Left cardiac atrium (tissue), 4 donors: ENCODE measurements around the gene KANK4. TPM values are rescaled to one million over a fixed set of nuclear protein-coding genes. Genes with fewer than 3 reads are reported as not detected.
A peak's percentile ranks its signal among the peaks of the same experiment; 100 is the strongest.

Experiments used
- ATAC-seq, 2 donors: fragments of 200-7000 bp; cut with Tn5 transposase; one replicate each; pipeline ENCODE4 v1.9.1; 2020; ENCODE audit warnings: mild to moderate bottlenecking in 2 of 2, moderate library complexity in 2 of 2
- DNase-seq: peaks from one replicate; pipeline ENCODE4 v3.0.0-alpha.2; 2020
- intact Hi-C, 2 donors: fragments of 100-400 bp; cut with DNase I; formaldehyde crosslinking; loops; one replicate each; pipeline versions ENCODE4 v1.14.1 to v1.15.1; 2022 to 2023
- total RNA-seq, 2 donors: library from RNA; stranded (reverse); fragmentation: NEBNext Ultra II Directional; extraction: Animal tissue kit (Norgen Biotek cat#: 25700); gene quantifications; one replicate each; pipeline ENCODE4 v1.2.1, GENCODE V29; 2021
- donor health status: DM: no; HTN: yes; CAD: no.
- donor health status: DM: no; HTN: yes; CAD: no; lungs with severe emphysema.
- donor health status: DM: yes; HTN: yes; CAD: no.
- donor health status: Dilated cardiomyopathy.

KANK4 gene
- total RNA-seq, 2 donors from 2014 or later: 1.4 to 4.0 TPM

- intact Hi-C loops: no loop called here
- ATAC-seq (no peak), DNase-seq (no peak)
These were observed 9.3 kb downstream of the KANK4 start for GRCh38 chr1:62309906-62310305.

- ATAC-seq: no peak
- no peak for DNase-seq
- intact Hi-C loops: no loop called here
These were observed 10.6 kb downstream of the KANK4 start for GRCh38 chr1:62308606-62309005.

GRCh38 chr1:62307895-62308492, 11.2 kb downstream of the KANK4 start:
- peak in 1 of 2 donors; percentile 44 for ATAC-seq
- no peak for DNase-seq
- intact Hi-C loops: no loop called here

- intact Hi-C loops: no loop called here
- ATAC-seq (no peak), DNase-seq (no peak)
These were observed 11.8 kb downstream of the KANK4 start for GRCh38 chr1:62307446-62307845.

- ATAC-seq: no peak
- no peak for DNase-seq
- intact Hi-C loops: no loop called here
These were observed 13.2 kb downstream of the KANK4 start for GRCh38 chr1:62306065-62306464.

- no peak for ATAC-seq
- intact Hi-C loops: no loop called here
- no peak for DNase-seq
These were observed 14.3 kb downstream of the KANK4 start for GRCh38 chr1:62304975-62305374.

GRCh38 chr1:62304515-62304914, 14.7 kb downstream of the KANK4 start:
- ATAC-seq (no peak), DNase-seq (no peak)
- intact Hi-C loops: no loop called here

GRCh38 chr1:62301726-62302390, 17.4 kb downstream of the KANK4 start:
- DNase-seq (no peak), ATAC-seq (no peak)
- intact Hi-C loops: no loop called here

- ATAC-seq: peak in 1 of 2 donors; percentile 64
- DNase-seq: peak; percentile 25
- intact Hi-C loops: no loop called here
These were observed 19.6 kb downstream of the KANK4 start for GRCh38 chr1:62299426-62300200.

- ATAC-seq (peak; percentile 47 to 67), DNase-seq (no peak)
- intact Hi-C loops: no loop called here
These were observed 23.2 kb downstream of the KANK4 start for GRCh38 chr1:62295921-62296491.

GRCh38 chr1:62294261-62294660, 25.0 kb downstream of the KANK4 start:
- intact Hi-C loops: no loop called here
- no peak for DNase-seq
- no peak for ATAC-seq

- ATAC-seq (no peak), DNase-seq (no peak)
- intact Hi-C loops: no loop called here
These were observed 30.6 kb downstream of the KANK4 start for GRCh38 chr1:62288662-62289061.

- DNase-seq (no peak), ATAC-seq (no peak)
- intact Hi-C loops: no loop called here
These were observed 31.0 kb downstream of the KANK4 start for GRCh38 chr1:62288224-62288623.

- ATAC-seq: no peak
- DNase-seq: no peak
- intact Hi-C loops: no loop called here
These were observed 32.4 kb downstream of the KANK4 start for GRCh38 chr1:62286786-62287224.

GRCh38 chr1:62285984-62286785, 33.0 kb downstream of the KANK4 start:
- no peak for DNase-seq
- no peak for ATAC-seq
- intact Hi-C loops: no loop called here

- ATAC-seq: no peak
- intact Hi-C loops: no loop called here
- no peak for DNase-seq
These were observed 33.8 kb downstream of the KANK4 start for GRCh38 chr1:62285440-62285839.

GRCh38 chr1:62283986-62284385, 35.2 kb downstream of the KANK4 start:
- DNase-seq: no peak
- intact Hi-C loops: no loop called here
- ATAC-seq: no peak

- no peak for ATAC-seq
- intact Hi-C loops: no loop called here
These were observed 36.1 kb downstream of the KANK4 start for GRCh38 chr1:62282909-62283755.

More at GRCh38 chr1:62282909-62283755, 36.1 kb downstream of the KANK4 start:
- no peak for DNase-seq
